ENCODE results near the gene ACAD8. TPM values are rescaled to one million over a fixed set of nuclear protein-coding genes. Genes with fewer than 3 reads are reported as not detected.

ACAD8 gene
- total RNA-seq, 2 donors from 2014 or later, result 17.9 to 35.3 TPM

DNA sequence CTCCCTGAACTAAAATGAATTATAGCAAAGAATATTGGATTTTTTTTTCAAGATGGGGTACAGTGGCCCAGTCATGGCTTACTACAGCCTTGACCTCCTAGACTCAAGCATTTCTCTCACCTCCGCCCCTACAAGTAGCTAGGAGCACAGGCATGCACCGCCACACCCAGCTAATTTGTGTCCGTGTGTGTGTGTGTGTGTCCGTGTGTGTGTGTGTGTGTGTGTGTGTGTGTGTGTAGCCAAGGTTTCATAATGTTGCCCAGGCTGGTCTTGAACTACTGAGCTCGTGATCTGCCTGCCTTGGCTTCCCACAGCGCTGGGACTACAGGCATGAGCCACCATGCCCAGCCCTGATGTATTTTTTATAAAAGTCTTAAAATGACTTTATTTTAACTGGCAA, 12.8 kb upstream of the ACAD8 start:
- H3K27me3 ChIP-seq (replicated peaks; ENCODE audit: insufficient read depth), result no peaks in the 10 kb centered on the region
- no peak overlapping the region for H3K4me3 ChIP-seq
- H3K4me1 ChIP-seq (ENCODE audit: control insufficient read depth in 1 of 2, low read depth in 2 of 2), result no peaks in the 10 kb centered on the region
- ATAC-seq (ENCODE audit: insufficient number of reproducible peaks, low FRiP score, low read depth) (no peak), DNase-seq (ENCODE audit: low spot score) (no peak)
- peaks cover 50% of the 10 kb centered on the region for H3K36me3 ChIP-seq
- H3K27ac ChIP-seq, result no peak overlapping the region
- TF ChIP-seq, protein P1, sequence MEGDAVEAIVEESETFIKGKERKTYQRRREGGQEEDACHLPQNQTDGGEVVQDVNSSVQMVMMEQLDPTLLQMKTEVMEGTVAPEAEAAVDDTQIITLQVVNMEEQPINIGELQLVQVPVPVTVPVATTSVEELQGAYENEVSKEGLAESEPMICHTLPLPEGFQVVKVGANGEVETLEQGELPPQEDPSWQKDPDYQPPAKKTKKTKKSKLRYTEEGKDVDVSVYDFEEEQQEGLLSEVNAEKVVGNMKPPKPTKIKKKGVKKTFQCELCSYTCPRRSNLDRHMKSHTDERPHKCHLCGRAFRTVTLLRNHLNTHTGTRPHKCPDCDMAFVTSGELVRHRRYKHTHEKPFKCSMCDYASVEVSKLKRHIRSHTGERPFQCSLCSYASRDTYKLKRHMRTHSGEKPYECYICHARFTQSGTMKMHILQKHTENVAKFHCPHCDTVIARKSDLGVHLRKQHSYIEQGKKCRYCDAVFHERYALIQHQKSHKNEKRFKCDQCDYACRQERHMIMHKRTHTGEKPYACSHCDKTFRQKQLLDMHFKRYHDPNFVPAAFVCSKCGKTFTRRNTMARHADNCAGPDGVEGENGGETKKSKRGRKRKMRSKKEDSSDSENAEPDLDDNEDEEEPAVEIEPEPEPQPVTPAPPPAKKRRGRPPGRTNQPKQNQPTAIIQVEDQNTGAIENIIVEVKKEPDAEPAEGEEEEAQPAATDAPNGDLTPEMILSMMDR (IDR thresholded peaks at IDR 0.05), result no peak
- H3K9me3 ChIP-seq, result no peaks in the 10 kb centered on the region

- H3K36me3 ChIP-seq, result peaks cover 58% of the 10 kb centered on the region
- no peak overlapping the region for H3K27ac ChIP-seq
- H3K9me3 ChIP-seq, result no peaks in the 10 kb centered on the region
- H3K4me3 ChIP-seq, result no peak overlapping the region
- ATAC-seq (ENCODE audit: insufficient number of reproducible peaks, low FRiP score, low read depth), result no peak
- DNase-seq (ENCODE audit: low spot score), result no peak
- TF ChIP-seq, protein P1 (IDR thresholded peaks at IDR 0.05), result no peak
- no peaks in the 10 kb centered on the region for H3K4me1 ChIP-seq (ENCODE audit: control insufficient read depth in 1 of 2, low read depth in 2 of 2)
- no peaks in the 10 kb centered on the region for H3K27me3 ChIP-seq (replicated peaks; ENCODE audit: insufficient read depth)
Measured at GRCh38 chr11:134242376-134242775, 11.0 kb upstream of the ACAD8 start.

GRCh38 chr11:134243913-134244312, 9.5 kb upstream of the ACAD8 start:
- ATAC-seq (ENCODE audit: insufficient number of reproducible peaks, low FRiP score, low read depth), result no peak
- TF ChIP-seq, protein P1 (IDR thresholded peaks at IDR 0.05), result no peak
- Histone ChIP-seq H3K36me3 (peaks cover 70% of the 10 kb centered on the region), H3K4me1 (ENCODE audit: control insufficient read depth in 1 of 2, low read depth in 2 of 2) (no peaks in the 10 kb centered on the region), H3K27me3 (replicated peaks; ENCODE audit: insufficient read depth) (no peaks in the 10 kb centered on the region), H3K4me3 (no peak overlapping the region), H3K27ac (no peak overlapping the region), H3K9me3 (no peaks in the 10 kb centered on the region)
- DNase-seq (ENCODE audit: low spot score), result no peak

GRCh38 chr11:134244593-134244992, 8.8 kb upstream of the ACAD8 start:
- ATAC-seq (ENCODE audit: insufficient number of reproducible peaks, low FRiP score, low read depth) (no peak), DNase-seq (ENCODE audit: low spot score) (no peak)
- no peaks in the 10 kb centered on the region for H3K27me3 ChIP-seq (replicated peaks; ENCODE audit: insufficient read depth)
- H3K9me3 ChIP-seq, result no peaks in the 10 kb centered on the region
- peaks cover 70% of the 10 kb centered on the region for H3K36me3 ChIP-seq
- TF ChIP-seq, protein P1 (IDR thresholded peaks at IDR 0.05), result peak; percentile 18
- no peaks in the 10 kb centered on the region for H3K4me1 ChIP-seq (ENCODE audit: control insufficient read depth in 1 of 2, low read depth in 2 of 2)
- no peak overlapping the region for H3K4me3 ChIP-seq
- H3K27ac ChIP-seq, result no peak overlapping the region

DNA sequence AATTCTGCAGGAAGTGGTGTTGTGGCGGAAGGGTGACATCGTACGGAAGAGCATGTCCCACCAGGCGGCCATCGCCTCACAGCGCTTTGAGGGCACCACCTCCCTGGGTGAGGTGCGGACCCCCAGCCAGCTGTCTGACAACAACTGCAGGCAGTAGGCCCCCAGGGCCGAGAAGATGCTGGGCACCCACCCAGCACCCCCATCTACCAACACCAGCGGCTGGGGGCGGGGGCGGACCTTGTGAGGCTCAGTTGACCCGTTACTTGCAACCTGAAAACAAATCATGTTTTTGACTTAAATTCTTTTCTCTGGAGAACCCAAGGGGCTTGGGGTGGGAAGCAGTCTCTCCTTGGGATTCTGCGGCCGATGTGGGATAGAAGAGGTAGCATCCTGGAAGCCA, 7.9 kb upstream of the ACAD8 start:
- no peaks in the 10 kb centered on the region for H3K9me3 ChIP-seq
- TF ChIP-seq, protein P1 (IDR thresholded peaks at IDR 0.05), result no peak
- H3K27ac ChIP-seq, result no peak overlapping the region
- DNase-seq (ENCODE audit: low spot score) (no peak), ATAC-seq (ENCODE audit: insufficient number of reproducible peaks, low FRiP score, low read depth) (no peak)
- H3K27me3 ChIP-seq (replicated peaks; ENCODE audit: insufficient read depth), result no peaks in the 10 kb centered on the region
- H3K4me1 ChIP-seq (ENCODE audit: control insufficient read depth in 1 of 2, low read depth in 2 of 2), result no peaks in the 10 kb centered on the region
- H3K36me3 ChIP-seq, result peaks cover 75% of the 10 kb centered on the region
- no peak overlapping the region for H3K4me3 ChIP-seq
